ENCODE results near the gene AHNAK. TPM values are rescaled to one million over a fixed set of nuclear protein-coding genes. Genes with fewer than 3 reads are reported as not detected.

AHNAK gene
- total RNA-seq, 2 donors from 2014 or later = 329 to 404 TPM

DNA sequence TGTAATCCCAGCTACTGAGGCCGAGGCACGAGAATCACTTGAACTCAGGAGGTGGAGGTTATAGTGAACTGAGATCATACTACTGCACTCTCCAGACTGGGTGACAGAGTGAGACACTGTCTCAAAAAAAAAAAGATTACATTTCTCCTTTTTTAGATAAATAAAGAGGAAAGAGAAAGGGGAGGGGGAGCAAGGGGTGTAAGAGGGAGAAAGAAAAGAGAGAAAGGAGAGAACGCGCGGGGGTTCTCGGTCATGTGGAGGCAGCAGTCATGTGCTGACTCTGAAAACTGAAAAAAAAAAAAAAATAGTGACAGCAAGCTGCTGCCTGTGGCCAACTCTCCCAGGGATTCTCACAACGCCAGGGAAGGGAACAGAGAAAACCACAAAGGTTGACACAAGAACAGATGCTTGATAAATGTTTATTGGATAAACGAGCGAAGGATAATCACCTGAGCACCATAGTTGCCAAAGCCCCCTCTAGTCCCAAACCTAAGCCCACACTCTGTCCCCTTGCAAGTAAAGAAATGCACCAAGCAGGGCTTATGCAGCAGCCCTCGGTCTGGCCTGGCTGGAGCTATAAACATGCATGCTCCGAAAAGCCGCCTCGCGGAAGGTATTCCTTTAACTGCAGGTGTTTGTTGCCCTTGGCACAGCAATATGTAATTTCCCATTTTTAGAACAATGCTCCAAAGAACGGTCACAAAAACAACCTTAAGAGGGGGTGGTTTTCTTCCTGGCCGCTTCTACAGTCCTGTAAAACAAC lies 113.3 kb downstream of the AHNAK start:
- DNase-seq (no peak), ATAC-seq (peak in 1 of 2 donors; percentile 15)
- intact Hi-C loops (cut with DNase I) = no loop called here

DNA sequence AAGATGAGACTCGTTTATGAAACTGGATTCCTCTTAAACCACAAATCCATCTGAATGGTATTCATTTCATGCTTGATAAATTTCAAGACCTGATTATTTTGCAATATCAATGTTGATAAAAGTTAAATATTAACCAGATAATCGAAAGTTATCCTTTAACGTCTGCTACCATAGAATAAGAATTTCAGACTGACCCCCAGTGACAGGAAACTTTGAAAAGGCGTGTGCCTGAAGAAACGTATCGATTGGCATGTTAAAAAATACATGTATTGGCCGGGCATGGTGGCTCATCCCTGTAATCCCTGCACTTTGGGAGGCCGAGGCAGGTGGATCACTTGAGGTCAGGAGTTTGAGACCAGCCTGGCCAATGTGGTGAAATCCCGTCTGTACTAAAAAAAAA lies 113.9 kb downstream of the AHNAK start:
- intact Hi-C loops (cut with DNase I) = no loop called here
- ATAC-seq = no peak
- no peak for DNase-seq

DNA sequence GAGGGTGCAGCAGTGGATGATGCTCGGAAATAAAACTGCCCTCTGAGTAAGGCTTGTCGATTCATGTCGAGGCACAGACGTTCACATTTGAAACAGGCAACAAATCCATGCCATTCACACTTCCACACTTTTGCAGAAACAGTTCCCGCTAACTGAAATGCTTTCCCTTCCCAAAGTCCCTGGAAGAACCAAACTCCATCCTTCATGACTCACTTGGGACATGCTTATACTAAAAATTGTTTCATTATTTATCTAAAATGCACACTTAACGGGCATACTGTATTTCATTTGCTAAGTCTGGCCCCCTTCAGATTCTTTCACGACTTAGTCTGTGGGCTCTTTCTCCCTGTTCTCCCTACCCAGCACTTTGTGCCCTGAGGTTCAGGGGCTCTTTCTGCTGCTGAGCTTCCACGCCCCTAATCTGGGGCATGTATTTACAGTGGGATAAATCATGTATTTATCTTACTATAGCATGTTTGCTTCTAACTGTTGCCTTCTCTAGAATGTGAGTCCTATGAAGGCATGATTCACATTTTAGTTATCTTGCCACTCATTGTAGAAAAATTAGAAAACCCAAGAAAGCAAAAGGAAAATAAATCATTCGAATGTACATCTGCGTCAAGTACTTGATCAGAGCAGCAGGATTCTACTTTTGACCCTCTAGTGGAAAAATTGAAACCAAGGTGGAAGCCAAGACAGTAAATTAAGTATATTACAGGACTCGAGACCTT lies 115.3 kb downstream of the AHNAK start:
- DNase-seq = no peak
- ATAC-seq = no peak
- intact Hi-C loops (cut with DNase I) = no loop called here

DNA sequence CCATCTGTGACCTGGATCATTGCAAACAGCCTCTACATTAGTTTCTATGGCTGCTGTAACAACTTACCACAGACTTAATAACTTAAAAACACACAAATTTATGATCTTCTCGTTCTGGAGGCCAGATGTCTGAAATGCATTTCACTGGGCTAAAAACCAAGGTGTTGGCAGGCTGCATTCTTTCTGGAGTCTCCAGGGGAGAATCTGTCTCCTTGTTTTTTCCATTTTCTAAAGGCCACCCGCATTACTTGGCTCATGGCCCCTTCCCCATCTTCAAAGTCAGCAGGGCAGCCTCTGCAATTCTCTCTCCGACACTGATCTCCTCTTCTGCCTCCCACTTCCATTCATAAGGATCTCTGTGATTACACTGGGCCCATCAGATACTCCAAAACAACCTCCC lies 116.2 kb downstream of the AHNAK start:
- intact Hi-C loops (cut with DNase I) = no loop called here
- DNase-seq (no peak), ATAC-seq (no peak)

DNA sequence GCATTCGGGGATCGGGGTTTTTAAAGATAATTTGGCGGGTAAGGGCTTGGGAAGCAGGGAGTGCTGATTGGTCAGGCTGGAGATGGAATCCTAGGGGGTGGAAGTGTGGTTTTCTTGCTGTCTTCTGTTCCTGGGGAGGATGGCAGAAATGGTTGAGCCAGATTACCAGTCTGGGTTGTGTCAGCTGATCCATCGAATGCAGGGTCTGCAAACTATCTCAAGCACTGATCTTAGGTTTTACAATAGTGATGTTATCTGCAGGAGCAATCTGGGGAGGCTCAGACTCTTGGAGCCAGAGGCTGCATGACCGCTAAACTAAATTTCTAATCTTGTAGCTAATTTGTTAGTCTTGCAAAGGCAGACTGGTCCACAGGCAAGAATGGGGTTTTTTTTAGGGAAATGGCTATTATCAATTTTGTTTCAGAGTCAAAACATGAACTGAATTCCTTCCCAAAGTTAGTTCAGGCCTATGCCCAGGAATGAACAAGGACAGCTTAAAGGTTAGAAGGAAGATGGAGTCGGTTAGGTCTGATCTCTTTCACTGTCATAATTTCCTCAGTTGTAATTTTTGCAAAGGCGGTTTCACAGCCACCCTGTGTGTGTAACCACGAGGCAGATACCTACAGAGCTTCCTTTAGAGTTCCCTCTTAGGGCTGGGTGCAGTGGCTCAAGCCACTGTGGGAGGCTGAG lies 117.6 kb downstream of the AHNAK start:
- DNase-seq (no peak), ATAC-seq (no peak)
- intact Hi-C loops (cut with DNase I) = no loop called here

DNA sequence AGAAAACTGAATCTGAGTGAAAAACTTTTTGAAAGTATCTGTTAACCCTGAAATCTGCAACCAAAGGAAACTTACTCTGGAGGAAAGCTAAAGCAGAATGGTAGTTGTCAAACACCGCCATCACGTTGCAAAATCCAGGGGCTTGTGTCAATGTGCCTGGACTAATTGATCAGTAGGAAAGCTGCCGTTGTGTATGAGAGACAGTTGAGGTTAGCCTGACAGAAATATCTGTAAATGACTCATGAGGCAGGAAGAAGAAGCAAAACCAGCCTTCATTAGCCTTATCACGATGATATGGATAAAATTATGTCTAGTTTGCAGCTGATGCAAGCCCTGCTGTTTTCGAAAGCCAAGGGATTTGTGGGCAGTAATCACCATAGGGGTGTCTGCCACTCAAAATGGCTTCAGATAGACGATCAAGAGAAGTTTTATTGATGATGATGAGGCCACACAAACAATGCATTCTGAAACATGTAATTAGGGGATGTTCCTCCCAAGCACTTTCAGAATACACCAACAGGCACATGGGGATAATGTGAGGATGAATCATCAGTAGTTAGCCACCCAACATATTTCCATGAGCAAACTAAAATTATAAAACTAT lies 118.9 kb downstream of the AHNAK start:
- ATAC-seq = peak in 1 of 2 donors; percentile 34
- intact Hi-C loops (cut with DNase I) = no loop called here
- DNase-seq = no peak

DNA sequence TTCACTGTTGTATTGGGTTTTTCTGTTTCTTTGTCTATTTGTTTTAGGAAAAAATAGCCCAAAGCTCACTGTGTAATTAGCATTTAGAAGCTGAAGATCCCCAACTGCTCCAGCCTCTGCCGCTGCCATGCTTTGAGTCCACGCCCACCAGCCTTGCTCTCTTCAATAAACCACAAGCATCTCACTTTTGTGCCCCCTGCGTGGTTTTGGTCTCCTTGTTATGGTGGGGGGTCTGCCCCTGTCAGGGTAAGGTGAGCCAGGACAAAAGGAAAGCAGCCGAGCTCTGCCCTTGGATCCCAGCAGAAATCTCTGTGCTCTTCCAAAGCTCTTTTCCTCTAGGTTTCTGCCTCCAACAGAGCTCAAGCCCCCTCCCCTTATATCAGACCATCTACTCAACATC lies 123.6 kb downstream of the AHNAK start:
- intact Hi-C loops (cut with DNase I) = loop anchor here in 1 of 2 donors (5.0 kb wide), 1 partner anchor 119 kb away; no protein-coding TSS in a partner anchor
- DNase-seq = no peak
- no peak for ATAC-seq

DNA sequence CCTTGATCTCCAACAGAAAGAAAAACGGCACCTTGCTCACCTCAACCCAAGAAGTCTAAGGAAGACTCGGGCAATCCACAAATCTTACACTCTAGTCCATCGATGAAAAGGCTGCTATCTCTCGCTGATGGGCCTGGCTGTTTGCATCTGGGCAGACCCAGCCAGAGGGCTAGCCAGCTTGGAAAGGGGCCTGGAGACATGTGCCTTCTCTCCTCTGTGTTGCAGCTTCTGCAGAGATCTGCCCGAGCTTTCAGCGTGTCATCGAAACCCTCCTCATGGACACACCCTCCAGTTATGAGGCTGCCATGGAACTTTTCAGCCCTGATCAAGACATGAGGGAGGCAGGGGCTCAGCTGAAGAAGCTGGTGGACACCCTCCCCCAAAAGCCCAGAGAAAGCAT lies 124.6 kb downstream of the AHNAK start:
- DNase-seq = no peak
- intact Hi-C loops (cut with DNase I) = loop anchor here in 1 of 2 donors (5.0 kb wide), 1 partner anchor 120 kb away; no protein-coding TSS in a partner anchor
- ATAC-seq = no peak

DNA sequence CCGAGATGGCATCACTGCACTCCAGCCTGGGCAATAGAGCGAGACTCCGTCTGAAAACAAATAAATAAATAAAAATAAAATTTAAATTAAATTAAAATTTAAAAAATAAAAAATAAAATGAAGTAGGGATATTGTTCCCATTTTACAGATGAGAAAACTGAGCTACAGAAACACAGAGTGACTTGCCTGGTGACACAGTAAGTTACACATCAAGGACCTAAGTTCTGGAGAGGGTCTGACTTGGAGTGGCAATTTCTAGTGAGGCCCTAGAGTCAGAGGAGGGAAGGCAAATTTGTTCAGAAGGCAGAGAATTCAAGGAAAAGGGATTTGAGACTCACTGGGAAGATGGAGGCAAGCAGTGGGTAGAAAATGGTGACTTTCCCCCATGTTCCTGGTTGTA lies 125.7 kb downstream of the AHNAK start:
- DNase-seq (no peak), ATAC-seq (no peak)
- intact Hi-C loops (cut with DNase I) = loop anchor here in 1 of 2 donors (5.0 kb wide), 1 partner anchor 121 kb away; no protein-coding TSS in a partner anchor

DNA sequence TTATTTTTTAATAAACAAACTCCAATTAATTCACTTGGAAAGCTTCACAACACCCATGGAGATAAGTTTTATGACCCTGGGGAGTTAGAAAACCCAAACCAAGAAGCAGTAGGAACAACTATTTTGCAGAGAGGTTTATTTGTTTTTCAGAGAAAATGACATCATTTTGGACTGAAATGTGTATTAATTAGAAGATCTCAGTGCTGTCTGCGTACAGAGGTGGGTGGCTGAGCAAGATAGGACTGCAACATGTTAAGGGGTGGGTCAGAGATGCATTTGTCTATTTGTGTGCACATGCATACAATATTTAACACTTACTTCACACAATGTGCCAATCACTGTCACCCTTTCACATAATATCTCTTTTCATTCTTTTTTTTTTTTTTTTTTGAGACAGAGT lies 126.7 kb downstream of the AHNAK start:
- intact Hi-C loops (cut with DNase I) = loop anchor here in 1 of 2 donors (5.0 kb wide), 1 partner anchor 122 kb away; no protein-coding TSS in a partner anchor

DNA sequence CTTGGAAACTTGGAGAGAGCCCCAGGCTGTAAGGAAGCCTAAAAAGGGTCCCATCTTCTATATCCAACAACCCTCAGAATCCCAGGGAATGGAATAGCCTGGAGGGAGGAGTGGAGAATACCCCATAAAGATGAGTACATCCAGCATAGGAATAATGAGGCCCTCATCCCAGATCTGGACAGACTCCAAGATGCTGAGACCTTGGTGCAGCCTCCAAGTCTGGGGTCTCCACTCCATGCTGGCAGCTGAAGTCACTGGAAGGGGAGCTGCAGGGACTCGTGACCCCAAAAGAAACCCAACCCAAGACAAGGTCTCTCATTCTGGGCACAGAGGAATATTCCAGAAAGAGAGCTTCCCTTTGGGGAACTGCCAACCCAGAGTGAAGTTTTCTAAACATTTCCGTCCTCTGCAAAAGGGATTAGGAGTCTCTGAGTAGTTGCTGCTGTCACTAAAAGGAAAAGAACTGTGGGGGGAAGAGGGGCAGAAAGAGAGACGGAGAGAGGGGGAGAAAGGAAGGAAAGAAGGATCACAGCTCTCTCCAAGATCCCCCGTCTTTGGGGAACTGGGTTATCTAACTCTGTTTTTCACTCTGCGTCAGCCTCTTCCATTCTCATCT lies 127.2 kb downstream of the AHNAK start:
- DNase-seq (no peak), ATAC-seq (peak in 1 of 2 donors; percentile 46)
- intact Hi-C loops (cut with DNase I) = no loop called here

More for the DNA sequence above, 126.7 kb downstream of the AHNAK start:
- DNase-seq (no peak), ATAC-seq (peak in 1 of 2 donors; percentile 7)

DNA sequence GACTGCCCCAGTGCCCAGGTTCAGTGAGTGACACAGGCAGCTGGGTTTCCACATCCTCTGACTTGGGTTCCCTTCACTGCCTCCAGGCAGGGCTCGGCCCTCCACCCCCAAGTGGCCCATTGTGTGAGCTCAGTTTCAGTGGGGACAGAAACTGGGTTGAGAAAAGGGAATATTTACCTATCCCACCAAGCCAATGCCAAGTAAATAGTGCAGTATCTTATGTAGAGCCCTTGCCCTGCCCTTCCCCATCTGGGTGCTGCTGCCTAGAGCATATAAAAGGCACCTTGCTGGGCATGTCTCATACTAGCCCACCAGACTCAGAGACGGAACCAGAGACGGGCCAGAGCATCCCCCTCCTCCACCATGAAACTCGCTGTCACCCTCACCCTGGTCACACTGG lies 127.9 kb downstream of the AHNAK start, which contains the start of gene SCGB1A1:
Gene SCGB1A1, plus strand, starts transcription at position 301 of the 400 bp plus-strand sequence. Its CDS starts 63 bp downstream, at position 364.
- DNase-seq = no peak
- intact Hi-C loops (cut with DNase I) = no loop called here
- no peak for ATAC-seq

DNA sequence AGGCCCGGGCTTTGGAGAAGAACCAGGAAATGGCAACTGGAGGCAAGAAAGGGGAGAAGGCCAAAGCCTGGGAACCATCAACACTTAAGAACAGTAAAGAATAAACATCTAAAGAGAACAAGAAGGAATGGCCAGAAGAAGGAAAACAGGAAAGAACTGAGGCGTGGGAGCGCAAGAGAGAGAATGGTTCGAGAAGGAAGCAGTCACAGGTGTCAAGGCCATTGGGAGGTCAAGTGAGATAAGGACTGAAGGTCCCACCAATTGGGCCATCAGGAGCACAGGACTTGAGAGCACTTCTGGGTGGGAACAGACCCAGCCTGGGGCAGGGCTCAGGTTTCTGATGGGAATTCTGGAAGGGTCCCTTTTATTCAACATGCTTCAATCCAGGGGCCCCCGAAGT lies 128.5 kb downstream of the AHNAK start:
- ATAC-seq (no peak), DNase-seq (no peak)
- intact Hi-C loops (cut with DNase I) = no loop called here

DNA sequence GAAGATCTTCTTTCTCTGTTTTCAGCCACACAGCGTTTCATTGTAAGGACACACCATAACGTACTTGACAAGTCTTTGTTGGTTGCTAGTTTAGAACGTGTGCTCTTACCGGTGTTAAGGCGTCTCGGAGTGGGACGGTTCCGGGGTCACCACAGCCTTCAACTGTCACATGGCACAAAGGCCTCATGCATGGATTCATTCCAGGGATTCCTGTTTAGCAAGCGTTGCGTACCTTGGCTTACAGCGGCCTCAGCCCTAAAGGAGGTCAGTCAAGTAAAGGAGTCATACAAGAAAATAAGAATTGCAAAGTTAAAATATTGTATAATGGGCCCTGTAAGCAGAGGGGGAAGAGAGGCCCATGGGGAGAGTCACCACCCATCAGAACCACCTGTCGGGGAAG lies 130.0 kb downstream of the AHNAK start:
- ATAC-seq = no peak
- intact Hi-C loops (cut with DNase I) = no loop called here

DNA sequence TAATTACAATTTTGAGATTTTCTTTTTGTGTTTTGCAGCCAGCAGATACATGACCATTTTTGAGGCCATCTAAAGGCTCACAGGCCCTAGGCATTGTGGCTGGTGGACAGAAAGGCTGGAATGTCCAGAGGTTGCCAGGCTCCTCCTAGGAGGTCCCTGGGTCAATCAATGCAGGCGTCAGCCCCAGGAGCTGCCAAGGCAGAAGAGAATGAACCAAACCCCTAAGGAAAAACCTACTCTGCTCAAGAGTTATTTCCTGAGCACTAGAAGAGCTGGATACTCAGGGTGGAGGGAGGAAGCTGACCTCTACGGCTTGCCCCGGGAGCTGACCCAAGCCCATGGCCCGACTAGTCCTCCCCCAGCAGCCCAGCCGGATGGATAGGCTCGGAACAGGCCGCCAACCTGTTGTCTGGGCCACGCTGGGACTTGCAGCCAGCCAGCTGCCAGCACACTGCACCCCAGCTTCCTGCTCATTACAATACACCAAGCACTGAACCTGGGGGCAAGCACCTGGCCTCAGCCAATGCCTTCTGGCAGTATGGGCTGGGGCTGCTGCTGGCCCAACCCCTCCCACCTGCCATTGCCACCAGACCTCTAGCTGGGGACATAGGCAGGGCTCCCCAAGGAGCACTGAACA lies 133.4 kb downstream of the AHNAK start:
- intact Hi-C loops (cut with DNase I) = no loop called here
- no peak for DNase-seq
- peak in 1 of 2 donors; percentile 61 for ATAC-seq

More for the DNA sequence above, 130.0 kb downstream of the AHNAK start:
- DNase-seq = no peak

DNA sequence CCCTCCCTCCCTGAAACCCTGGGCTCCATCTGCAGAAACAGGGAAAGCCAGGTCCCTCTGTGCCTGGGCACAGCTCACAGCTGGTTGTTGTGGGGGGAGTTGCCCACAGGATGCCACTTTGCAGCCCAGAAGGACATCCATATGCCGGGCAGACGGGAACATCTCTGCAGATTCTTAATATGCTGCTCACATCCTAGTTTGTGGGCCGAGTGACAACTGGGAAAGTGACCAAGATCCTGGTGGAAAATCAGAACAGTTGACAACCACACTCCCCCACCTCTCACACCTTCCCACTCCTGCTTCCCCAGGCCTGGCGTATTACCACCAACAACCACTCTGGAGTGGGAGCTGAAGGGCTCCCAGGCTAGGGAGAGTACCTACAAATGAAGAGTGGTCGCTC lies 135.1 kb downstream of the AHNAK start:
- intact Hi-C loops (cut with DNase I) = no loop called here
- ATAC-seq = no peak
- no peak for DNase-seq

DNA sequence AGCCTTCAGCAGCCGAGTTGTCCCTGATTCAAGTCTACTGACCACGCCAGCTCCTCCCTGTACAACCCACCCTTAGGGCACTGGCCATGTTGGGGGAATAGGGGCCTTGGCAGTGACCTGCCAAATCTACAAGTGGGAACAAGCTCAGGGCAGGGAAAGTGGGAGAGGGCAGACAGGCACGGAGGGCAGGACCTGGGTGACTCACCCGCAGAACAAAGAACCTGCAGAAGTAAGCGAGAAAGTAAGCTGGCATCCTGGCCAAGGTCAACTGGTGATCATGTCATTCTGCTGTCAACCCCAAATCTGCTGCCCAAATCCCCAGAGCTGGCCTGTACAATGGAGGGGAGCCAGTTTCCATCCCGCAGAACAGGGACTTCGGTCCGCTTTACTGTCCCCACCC lies 135.6 kb downstream of the AHNAK start:
- DNase-seq = no peak
- intact Hi-C loops (cut with DNase I) = no loop called here
- ATAC-seq = no peak

DNA sequence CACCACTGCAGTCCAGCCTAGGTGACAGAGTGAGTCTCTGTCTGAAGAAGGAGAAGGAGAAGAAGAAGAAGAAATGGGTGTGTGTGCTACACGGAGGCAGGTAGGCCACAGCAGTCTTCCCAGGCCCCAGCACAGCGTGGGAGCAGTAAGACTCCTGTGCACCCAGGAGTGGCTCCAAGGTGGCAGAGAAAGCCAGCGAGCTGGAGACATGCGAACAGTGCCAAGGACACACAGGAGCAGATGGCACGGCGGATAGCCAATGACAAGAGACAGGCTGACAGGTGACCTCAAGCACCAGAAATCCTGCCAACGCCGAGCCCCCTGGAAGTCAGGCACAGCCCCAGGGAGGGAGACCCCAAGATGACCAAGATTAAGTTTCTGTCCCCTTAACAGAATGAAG lies 136.8 kb downstream of the AHNAK start:
- intact Hi-C loops (cut with DNase I) = no loop called here
- ATAC-seq = no peak
- DNase-seq = no peak
